K562 (cell line): ENCODE data around the gene NR1D2. TPM values are rescaled to one million over a fixed set of nuclear protein-coding genes. Genes with fewer than 3 reads are reported as not detected.

Experiments
- ADNP ChIP-seq: fragments of 200-800 bp; sonication (Bioruptor generic); IDR thresholded peaks from 2 replicates; pipeline ENCODE4 v1.6.1; 2016; ENCODE audit warnings: missing genetic modification characterization, missing compliant biosample characterization
- BRF1 ChIP-seq: IDR thresholded peaks from 3 replicates; pipeline ENCODE4 v1.6.1; 2011; ENCODE audit warnings: borderline replicate concordance, mild to moderate bottlenecking; ENCODE audit not compliant: insufficient read length; ENCODE audit errors: extremely low read depth
- CBX3 ChIP-seq, 2 experiments: IDR thresholded peaks; 1 replicate in 1 of 2; 2 replicates in 1 of 2; pipeline ENCODE4 v1.6.1; 2012; ENCODE audit warnings: inconsistent platforms in 2 of 2, low read length in 2 of 2, borderline replicate concordance in 1 of 2, control low read depth in 1 of 2
- CTCF ChIP-seq, 3 experiments: IDR thresholded peaks in 2 of 3; conservative IDR thresholded peaks in 1 of 3; 2 replicates each; pipeline ENCODE4 v1.5.1; 2011 to 2012; ENCODE audit warnings: low read length in 3 of 3, mild to moderate bottlenecking in 3 of 3, control low read depth in 2 of 3, improper control_type of control experiment in 1 of 3, inconsistent platforms in 1 of 3, low read depth in 1 of 3, mixed read lengths in 1 of 3, moderate library complexity in 1 of 3; ENCODE audit not compliant: insufficient read depth in 2 of 3
- HDAC6 ChIP-seq: IDR thresholded peaks from 2 replicates; pipeline ENCODE4 v1.6.1; 2012; ENCODE audit warnings: low read depth, mild to moderate bottlenecking, control low read depth, inconsistent platforms, low read length, moderate library complexity
- MAFG ChIP-seq: fragments of 450-650 bp; conservative IDR thresholded peaks from 2 replicates; pipeline ENCODE4 v1.6.1; 2016; ENCODE audit warnings: missing genetic modification characterization, missing compliant biosample characterization
- MYNN ChIP-seq, 2 experiments: sonication (generic); formaldehyde crosslinking in 1 of 2; IDR thresholded peaks; 2 replicates each; pipeline versions ENCODE4 v1.5.0 to v1.6.1; 2016 to 2020; ENCODE audit warnings: antibody characterized with exemption in 1 of 2, missing genetic modification reagents in 1 of 2
- NFE2 ChIP-seq: IDR thresholded peaks from 2 replicates; pipeline ENCODE4 v1.6.1; 2014; ENCODE audit warnings: antibody characterized with exemption, low read depth
- POU5F1 ChIP-seq: fragments of 150-350 bp; IDR thresholded peaks from 2 replicates; pipeline ENCODE4 v1.6.1; 2014; ENCODE audit warnings: borderline replicate concordance, low read length, low read depth, mild to moderate bottlenecking; ENCODE audit not compliant: partially characterized antibody
- ZFP30 ChIP-seq: fragments of 250-450 bp; sonication (Bioruptor Pico); IDR thresholded peaks from 2 replicates; pipeline ENCODE4 v1.8.0; 2022; ENCODE audit warnings: moderate library complexity, mild to moderate bottlenecking, inconsistent platforms, borderline replicate concordance
- ZNF407 ChIP-seq: fragments of 450-650 bp; IDR thresholded peaks from 2 replicates; pipeline ENCODE4 v1.6.1; 2016; ENCODE audit warnings: low read depth
- ZNF589 ChIP-seq: fragments of 200-800 bp; sonication (Bioruptor generic); IDR thresholded peaks from 2 replicates; pipeline ENCODE4 v1.6.1; 2016; ENCODE audit warnings: low read depth, missing genetic modification characterization, missing compliant biosample characterization
- polyA plus RNA-seq, 8 experiments: library from polyadenylated mRNA; depleted of rRNA in 4 of 8; stranded (reverse) in 5 of 8; unstranded in 3 of 8; fragments of >200 nt; fragmentation: Nextera tagmentation in 2 of 8; fragmentation: Illumina TruSeq in 1 of 8; extraction: Ambion mirVana in 2 of 8; extraction: Trizol in 1 of 8; gene quantifications; 2 replicates each; pipeline versions ENCODE4 v1.2.1 to v1.2.3, GENCODE V29; 2011 to 2014; ENCODE audit warnings: inconsistent platforms in 1 of 8, missing spikeins in 1 of 8
- total RNA-seq, 7 experiments: library from RNA; depleted of rRNA in 6 of 7; stranded (reverse); fragments of >200 nt in 6 of 7; fragmentation: Illumina TruSeq in 2 of 7; extraction: Trizol in 2 of 7; gene quantifications; 2 replicates each; pipeline versions ENCODE4 v1.2.1 to v1.2.3, GENCODE V29; 2011 to 2021; ENCODE audit warnings: low replicate concordance in 1 of 7
- TF ChIP-seq, protein P1 (sequence below): fragments of 200-800 bp; sonication (Bioruptor generic); IDR thresholded peaks from 2 replicates; pipeline ENCODE4 v1.6.1; 2017; ENCODE audit warnings: missing genetic modification characterization, missing compliant biosample characterization
- TF ChIP-seq, protein P2 (sequence below): fragments of 450-650 bp; formaldehyde crosslinking; IDR thresholded peaks from 2 replicates; pipeline ENCODE4 v1.4.0; 2020; ENCODE audit warnings: mild to moderate bottlenecking

NR1D2 gene
- total and polyA plus RNA-seq, 9 of the 15 experiments (the other 6 are each of a cell fraction or from before 2014, with no cell fraction given), result 1.2 to 5.5 (median 2.9) TPM

DNA sequence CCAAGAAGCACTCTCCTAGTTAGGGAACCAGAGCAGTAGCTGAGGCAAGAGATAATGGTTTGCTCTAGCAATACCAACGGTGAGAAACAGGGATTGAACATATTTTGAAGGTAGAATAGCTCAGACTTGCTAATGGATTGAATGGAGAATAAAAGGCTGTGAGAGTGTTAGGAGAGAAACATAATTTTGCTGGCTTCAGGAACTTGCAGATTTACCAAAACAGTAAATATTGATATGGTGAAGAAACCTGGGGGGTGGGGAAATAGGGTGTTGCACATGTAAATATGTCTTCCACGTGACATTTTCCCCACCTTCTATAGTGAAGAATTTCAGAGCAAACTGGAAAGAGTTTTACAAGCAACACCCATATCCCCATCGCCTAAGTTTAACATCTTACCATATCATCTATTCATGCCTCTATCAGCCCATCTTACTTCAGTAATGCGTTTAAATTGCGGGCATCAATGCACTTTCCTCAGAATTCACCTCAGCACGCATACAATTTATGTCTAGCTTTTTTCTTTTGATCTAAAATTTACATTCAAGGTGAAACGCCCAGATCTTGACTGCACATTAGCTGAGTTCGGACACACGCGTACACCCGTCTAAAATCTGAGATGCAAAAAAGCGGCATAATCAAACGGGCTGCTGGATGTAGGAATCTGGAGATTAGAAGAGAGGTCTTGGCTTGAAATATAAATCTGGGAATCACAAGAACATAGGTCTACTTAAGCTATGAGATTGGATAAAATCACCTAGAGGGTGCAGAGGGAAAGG is 891 bp upstream of the NR1D2 start (continued):
- TF ChIP-seq, protein P1, sequence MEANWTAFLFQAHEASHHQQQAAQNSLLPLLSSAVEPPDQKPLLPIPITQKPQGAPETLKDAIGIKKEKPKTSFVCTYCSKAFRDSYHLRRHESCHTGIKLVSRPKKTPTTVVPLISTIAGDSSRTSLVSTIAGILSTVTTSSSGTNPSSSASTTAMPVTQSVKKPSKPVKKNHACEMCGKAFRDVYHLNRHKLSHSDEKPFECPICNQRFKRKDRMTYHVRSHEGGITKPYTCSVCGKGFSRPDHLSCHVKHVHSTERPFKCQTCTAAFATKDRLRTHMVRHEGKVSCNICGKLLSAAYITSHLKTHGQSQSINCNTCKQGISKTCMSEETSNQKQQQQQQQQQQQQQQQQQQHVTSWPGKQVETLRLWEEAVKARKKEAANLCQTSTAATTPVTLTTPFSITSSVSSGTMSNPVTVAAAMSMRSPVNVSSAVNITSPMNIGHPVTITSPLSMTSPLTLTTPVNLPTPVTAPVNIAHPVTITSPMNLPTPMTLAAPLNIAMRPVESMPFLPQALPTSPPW (CRISPR knock-in tag), result no peak
- TF ChIP-seq POU5F1, result no peak
- no peak for TF ChIP-seq MAFG
- no peak for TF ChIP-seq NFE2
- no peak for TF ChIP-seq CBX3 (IDR thresholded peaks at IDR 0.05; ENCODE audit: borderline replicate concordance in 1 of 2, low read length in 2 of 2)
- TF ChIP-seq HDAC6, result no peak
- TF ChIP-seq ZNF589 (CRISPR knock-in tag), result no peak
- no peak for TF ChIP-seq ZFP30 (CRISPR knock-in tag)
- no peak for TF ChIP-seq MYNN (IDR thresholded peaks at IDR 0.05)
- TF ChIP-seq MYNN (CRISPR knock-in tag; IDR thresholded peaks at IDR 0.05), result no peak
- no peak for TF ChIP-seq ZNF407
- no peak for TF ChIP-seq BRF1
- no peak for TF ChIP-seq ADNP
- TF ChIP-seq CTCF (IDR thresholded peaks at IDR 0.05 in 2 of 3, conservative IDR thresholded peaks at IDR 0.05 in 1 of 3; ENCODE audit: insufficient read depth in 2 of 3, low read depth in 1 of 3, low read length in 3 of 3), result no peak
- TF ChIP-seq, protein P2, sequence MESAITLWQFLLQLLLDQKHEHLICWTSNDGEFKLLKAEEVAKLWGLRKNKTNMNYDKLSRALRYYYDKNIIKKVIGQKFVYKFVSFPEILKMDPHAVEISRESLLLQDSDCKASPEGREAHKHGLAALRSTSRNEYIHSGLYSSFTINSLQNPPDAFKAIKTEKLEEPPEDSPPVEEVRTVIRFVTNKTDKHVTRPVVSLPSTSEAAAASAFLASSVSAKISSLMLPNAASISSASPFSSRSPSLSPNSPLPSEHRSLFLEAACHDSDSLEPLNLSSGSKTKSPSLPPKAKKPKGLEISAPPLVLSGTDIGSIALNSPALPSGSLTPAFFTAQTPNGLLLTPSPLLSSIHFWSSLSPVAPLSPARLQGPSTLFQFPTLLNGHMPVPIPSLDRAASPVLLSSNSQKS (CRISPR knock-in tag), result no peak
